NCI-H2029 treated with DMSO at 0.1 percent for 48 hours (cell line): ENCODE measurements around the gene PLEKHH3.
A peak's percentile ranks its signal among the peaks of the same experiment; 100 is the strongest.
"Not testable (repeated sequence)": the region's sequence is repeated elsewhere in the genome, so short reads cannot be mapped to it uniquely, and the experiment has no call there.

Source experiments
- DNase-seq: peaks from one replicate; lab custom pipeline; 2025; lab: John Stamatoyannopoulos, UW

Gene PLEKHH3

GRCh38 chr17:42629411-42630009, 47.3 kb downstream of the PLEKHH3 start:
- no peak for DNase-seq

DNA sequence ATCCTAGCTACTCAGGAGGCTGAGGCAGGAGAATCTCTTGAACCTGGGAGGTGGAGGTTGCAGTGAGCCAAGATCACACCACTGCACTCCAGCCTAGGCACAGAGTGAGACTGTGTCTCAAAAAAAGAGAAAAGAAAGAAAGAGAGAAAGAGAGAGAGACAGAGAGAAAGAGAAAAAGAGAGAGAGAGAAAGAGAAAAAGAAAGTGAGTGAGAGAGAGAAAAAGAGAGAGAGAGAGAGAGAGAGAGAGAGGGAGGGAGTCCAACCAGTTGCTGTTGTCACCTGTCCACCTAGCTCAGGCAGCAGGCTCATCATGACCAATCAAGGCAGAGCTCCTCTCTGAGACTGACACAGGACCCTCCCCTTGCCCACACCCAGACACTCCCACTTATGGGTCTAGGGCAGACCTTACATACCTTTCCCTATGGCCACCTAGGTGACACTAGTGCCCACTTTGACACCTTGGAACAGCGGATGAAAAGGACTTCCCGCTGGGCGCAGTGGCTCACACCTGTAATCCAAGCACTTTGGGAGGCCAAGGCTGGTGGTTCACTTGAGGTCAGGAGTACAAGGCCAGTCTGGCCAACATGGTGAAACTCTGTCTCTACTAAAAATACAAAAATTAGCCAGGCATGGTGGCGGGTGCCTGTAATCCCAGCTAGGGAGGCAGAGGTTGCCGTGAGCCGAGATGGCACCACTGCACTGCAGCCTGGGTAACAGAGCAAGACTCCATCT, 49.6 kb downstream of the PLEKHH3 start:
- not testable (repeated sequence) for DNase-seq

DNA sequence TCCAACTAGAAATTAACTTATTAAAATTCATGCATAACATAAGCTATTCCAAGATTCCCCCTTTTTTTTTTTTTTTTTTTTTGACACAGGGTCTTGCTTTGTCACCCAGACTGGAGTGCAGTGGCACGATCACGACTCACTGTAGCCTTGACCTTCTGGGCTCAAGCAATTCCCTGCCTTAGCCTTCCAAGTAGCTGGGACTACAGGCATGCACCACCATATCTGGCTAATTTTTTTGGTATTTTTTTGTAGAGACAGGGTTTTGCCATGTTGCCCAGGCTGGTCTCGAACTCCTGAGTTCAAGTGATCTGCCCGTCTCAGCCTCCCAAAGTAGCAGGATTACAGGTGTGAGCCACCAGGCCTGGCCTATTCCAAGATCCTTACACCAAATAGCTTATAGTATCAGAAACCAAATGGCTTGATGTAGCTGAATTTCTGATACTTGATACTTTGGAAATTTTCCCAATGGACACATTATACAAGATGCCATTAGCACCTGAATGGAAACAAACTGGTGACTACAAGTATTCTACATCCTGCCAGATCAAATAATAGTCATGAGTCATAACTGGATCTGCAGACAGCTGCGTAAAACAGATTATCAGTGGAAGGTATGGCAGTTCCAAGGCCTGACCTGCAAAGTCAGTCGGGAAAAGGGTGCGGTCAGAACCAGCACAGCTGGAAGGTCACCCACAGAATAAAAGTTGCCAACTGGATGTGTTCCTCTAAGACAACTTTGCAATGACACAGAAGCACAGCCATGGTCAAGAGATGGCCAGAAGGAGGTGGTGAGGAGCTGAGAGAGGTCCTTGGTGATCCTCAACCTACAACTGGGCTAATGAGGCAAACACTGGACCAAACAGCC, 52.8 kb downstream of the PLEKHH3 start:
- DNase-seq, result peak; percentile 76

DNA sequence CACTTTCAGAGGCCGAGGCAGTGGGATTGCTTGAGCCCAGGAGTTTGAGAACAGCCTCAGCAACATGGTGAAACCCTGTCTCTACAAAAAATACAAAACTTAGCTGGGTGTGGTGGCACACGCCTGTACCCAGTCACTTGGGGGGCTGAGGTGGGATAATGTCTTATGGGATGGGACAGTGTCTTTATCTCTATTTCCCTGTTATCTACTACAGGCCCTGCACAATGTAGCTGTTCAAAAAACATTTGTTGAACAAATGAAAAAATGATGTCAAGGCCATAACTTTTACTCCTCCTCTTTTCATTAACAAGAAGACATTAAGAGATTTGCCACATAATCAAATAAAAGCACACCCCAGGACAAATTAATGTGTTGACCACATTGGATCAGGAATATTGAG, 53.5 kb downstream of the PLEKHH3 start:
- no peak for DNase-seq

GRCh38 chr17:42621987-42622386, 54.8 kb downstream of the PLEKHH3 start:
- not testable (repeated sequence) for DNase-seq

- DNase-seq, result no peak
Observed at GRCh38 chr17:42618442-42619150, 58.2 kb downstream of the PLEKHH3 start.

DNA sequence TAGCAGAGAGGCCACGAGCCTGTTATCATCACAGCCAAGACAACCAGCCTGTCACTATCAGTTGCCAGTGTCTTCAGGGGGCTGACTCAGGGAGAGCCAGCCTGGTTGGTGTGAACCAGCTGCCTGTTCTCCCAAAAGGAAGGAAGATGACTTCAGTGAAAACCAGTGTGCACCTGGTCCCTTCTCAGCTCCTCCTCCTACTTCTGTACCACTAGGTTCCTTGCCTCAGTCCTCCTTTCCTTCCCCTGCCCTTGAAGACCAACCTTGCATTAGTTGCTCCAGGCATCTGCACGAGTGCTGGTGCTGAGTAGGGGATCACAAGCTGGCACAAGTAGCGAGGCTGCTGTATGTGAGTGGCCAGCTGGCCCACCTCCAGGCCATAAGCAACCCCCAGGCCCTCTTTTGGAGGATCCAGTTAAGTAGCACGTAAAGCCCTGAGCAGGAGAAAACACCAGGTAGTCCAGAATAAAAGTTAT, 58.8 kb downstream of the PLEKHH3 start:
- no peak for DNase-seq
